Heart left ventricle (tissue), 16 donors: ENCODE measurements around the gene ZIC2. TPM values are rescaled to one million over a fixed set of nuclear protein-coding genes. Genes with fewer than 3 reads are reported as not detected.

Experiments used
- ATAC-seq, 4 donors: fragments of 200-7000 bp; cut with Tn5 transposase; one replicate each; pipeline ENCODE4 v1.9.1; 2020 to 2022; ENCODE audit warnings: moderate library complexity in 4 of 4, mild to moderate bottlenecking in 3 of 4, moderate number of reproducible peaks in 1 of 4
- DNase-seq, 5 donors: peaks; one replicate each; pipeline ENCODE4 v3.0.0-alpha.2; 2020
- H3K27ac ChIP-seq, 12 donors: fragments of 200-600 bp; sonication (generic) in 4 of 12; one replicate each; pipeline versions ENCODE4 v1.5.0 to v1.8.0; 2016 to 2022; ENCODE audit warnings: mild to moderate bottlenecking in 2 of 12
- H3K27me3 ChIP-seq, 9 donors: fragments of 200-600 bp; sonication (generic) in 2 of 9; one replicate each; pipeline versions ENCODE4 v1.5.1 to v1.8.0; 2016 to 2022; ENCODE audit warnings: mild to moderate bottlenecking in 3 of 9
- H3K36me3 ChIP-seq, 9 donors: fragments of 200-600 bp; sonication (generic) in 2 of 9; one replicate each; pipeline versions ENCODE4 v1.5.0 to v1.8.0; 2018 to 2022; ENCODE audit warnings: mild to moderate bottlenecking in 2 of 9
- H3K4me1 ChIP-seq, 12 donors: fragments of 200-600 bp; sonication (generic) in 4 of 12; one replicate each; pipeline versions ENCODE4 v1.5.0 to v1.8.0; 2016 to 2022; ENCODE audit warnings: mild to moderate bottlenecking in 3 of 12
- H3K4me3 ChIP-seq, 12 donors: fragments of 200-600 bp; sonication (generic) in 4 of 12; one replicate each; pipeline versions ENCODE4 v1.5.0 to v1.8.0; 2017 to 2022; ENCODE audit warnings: mild to moderate bottlenecking in 9 of 12, moderate library complexity in 4 of 12
- H3K9me3 ChIP-seq, 12 donors: fragments of 200-600 bp; sonication (generic) in 4 of 12; one replicate each; pipeline versions ENCODE4 v1.5.0 to v1.8.0; 2016 to 2022; ENCODE audit warnings: mild to moderate bottlenecking in 1 of 12
- CTCF ChIP-seq, 12 donors: fragments of 200-600 bp; sonication (generic) in 4 of 12; IDR thresholded peaks; one replicate each; pipeline versions ENCODE4 v1.5.0 to v1.8.0; 2018 to 2022; ENCODE audit warnings: antibody characterized with exemption in 12 of 12, mild to moderate bottlenecking in 5 of 12
- POLR2A ChIP-seq, 2 donors: fragments of 450-650 bp; IDR thresholded peaks; one replicate each; pipeline ENCODE4 v1.6.1; 2017; ENCODE audit warnings: antibody characterized with exemption in 2 of 2, mild to moderate bottlenecking in 2 of 2, moderate library complexity in 2 of 2
- WGBS, 4 donors: extraction: QIAGEN DNeasy Blood & Tissue Kit in 2 of 4; methylation state at CpG; one replicate each; pipeline versions ENCODE4 v1.1.5 to v1.1.7; 2013 to 2018; 5-methylcytosine and 5-hydroxymethylcytosine counted together
- intact Hi-C, 10 donors: fragments of 100-400 bp; cut with DNase I; formaldehyde crosslinking; loops; one replicate each; pipeline versions ENCODE4 v1.11.1 to v1.14.2; 2022
- polyA plus RNA-seq, 2 donors: library from polyadenylated mRNA; stranded (reverse); fragments of 200-250 nt; gene quantifications; one replicate each; pipeline ENCODE4 v1.2.3, GENCODE V29; 2013
- total RNA-seq, 9 donors: library from RNA; depleted of rRNA in 2 of 9; stranded (reverse); fragments of >200 nt in 2 of 9; fragmentation: NEBNext Ultra II Directional in 3 of 9; extraction: Animal tissue kit (Norgen Biotek cat#: 25700) in 3 of 9; gene quantifications; one replicate each; pipeline versions ENCODE4 v1.1.0 to v1.2.4, GENCODE V29; 2016 to 2023
- donor health status: ischemic (EF 13 %, LVEDD 7.1; RV severe dilation, severe dysfunction).
- donor health status: healthy with polysubstance abuse.
- donor health status: DM: no; HTN: yes; CAD: no.
- donor health status: DM: no; HTN: no; CAD: no.
- donor health status: ischemic (EF 25% LVEDD 6.9; RV normal size, moderate dysfunction).
- donor health status: ischemic (EF 25% LVEDD 5.7; RV mildly dilated, moderate dysfunction).
- donor health status: healthy.
- donor health status: DM: yes; HTN: yes; CAD: no.
- donor health status: ischemic (EF 35%, LVEDD 5.7; RV mildly dilated, moderate dysfunction).
- donor health status: nonischemic (EF 11% LVEDD 7.7; RV severe dilation, severe dysfunction).
- donor health status: DM: yes; HTN: yes; CAD: no.
- donor health status: PGD.
- donor health status: ischemic (EF 29% LVEDD 5.4; RV normal size, mild dysfunction).
- donor health status: nonischemic (EF 23%, LVEDD 6.1; RV moderate dilation, normal function).

The ZIC2 gene
- total and polyA plus RNA-seq, 11 donors, result not detected

GRCh38 chr13:99988529-99989275 is 7.1 kb downstream of the ZIC2 start:
- no peak overlapping the region for H3K4me3 ChIP-seq
- no peaks in the 10 kb centered on the region for H3K9me3 ChIP-seq
- intact Hi-C loops, result no loop called here
- peaks cover 0 to 23% (median 0%) of the 10 kb centered on the region in 12 donors for H3K4me1 ChIP-seq
- H3K36me3 ChIP-seq, result no peaks in the 10 kb centered on the region
- ATAC-seq, result no peak
- TF ChIP-seq POLR2A (IDR thresholded peaks at IDR 0.05) (no peak), CTCF (IDR thresholded peaks at IDR 0.05) (no peak)
- WGBS, 4 donors, result 4 to 11% (median 8%) methylated on average over 18 to 43 of the region's 43 CpGs
- DNase-seq, result no peak
- H3K27me3 ChIP-seq, result peaks cover 89 to 99% (median 98%) of the 10 kb centered on the region in 9 donors
- no peak overlapping the region for H3K27ac ChIP-seq

GRCh38 chr13:99989276-99990125 is 7.9 kb downstream of the ZIC2 start:
- H3K4me3 ChIP-seq, result no peak overlapping the region
- intact Hi-C loops, result no loop called here
- WGBS, 4 donors, result 6 to 11% (median 8%) methylated on average over 34 to 42 of the region's 42 CpGs
- peaks cover 0 to 23% (median 0%) of the 10 kb centered on the region in 12 donors for H3K4me1 ChIP-seq
- H3K27ac ChIP-seq, result no peak overlapping the region
- ATAC-seq (no peak), DNase-seq (no peak)
- H3K27me3 ChIP-seq, result peaks cover 85 to 99% (median 98%) of the 10 kb centered on the region in 9 donors
- TF ChIP-seq POLR2A (IDR thresholded peaks at IDR 0.05) (no peak), CTCF (IDR thresholded peaks at IDR 0.05) (no peak)
- H3K9me3 ChIP-seq, result no peaks in the 10 kb centered on the region
- H3K36me3 ChIP-seq, result no peaks in the 10 kb centered on the region

- Histone ChIP-seq H3K27ac (no peak overlapping the region), H3K36me3 (no peaks in the 10 kb centered on the region), H3K4me1 (peaks cover 0 to 23% (median 0%) of the 10 kb centered on the region in 12 donors), H3K9me3 (no peaks in the 10 kb centered on the region), H3K4me3 (no peak overlapping the region), H3K27me3 (peaks cover 85 to 100% (median 99%) of the 10 kb centered on the region in 9 donors)
- intact Hi-C loops, result no loop called here
- TF ChIP-seq CTCF (IDR thresholded peaks at IDR 0.05), result no peak
- TF ChIP-seq POLR2A (IDR thresholded peaks at IDR 0.05), result no peak
- no peak for DNase-seq
- WGBS, 4 donors, result 6 to 13% (median 8%) methylated on average over 37 to 42 of the region's 42 CpGs
- no peak for ATAC-seq
Observed at GRCh38 chr13:99990126-99990977, 8.8 kb downstream of the ZIC2 start.
